Parathyroid adenoma (tissue), 2 donors: ENCODE results near the gene TSPAN16.

Source experiments
- H2AFZ ChIP-seq: fragments of 300-600 bp; sonication (generic); one replicate; pipeline ENCODE4 v1.7.0; 2017; ENCODE audit warnings: antibody characterized with exemption, mild to moderate bottlenecking
- H3K27ac ChIP-seq: fragments of 300-600 bp; sonication (generic); one replicate; pipeline ENCODE4 v1.7.0; 2017
- H3K27me3 ChIP-seq: fragments of 300-600 bp; sonication (generic); one replicate; pipeline ENCODE4 v1.7.0; 2017; ENCODE audit warnings: low read length; ENCODE audit not compliant: control insufficient read depth, insufficient read depth
- H3K36me3 ChIP-seq: fragments of 300-600 bp; sonication (generic); one replicate; pipeline ENCODE4 v1.7.0; 2017; ENCODE audit warnings: low read length; ENCODE audit not compliant: control insufficient read depth, insufficient read depth
- H3K4me1 ChIP-seq: fragments of 300-600 bp; sonication (generic); one replicate; pipeline ENCODE4 v1.7.0; 2017; ENCODE audit warnings: control low read depth
- H3K4me2 ChIP-seq: fragments of 300-600 bp; sonication (generic); one replicate; pipeline ENCODE4 v1.7.0; 2017; ENCODE audit warnings: low read length
- H3K4me3 ChIP-seq: fragments of 300-600 bp; sonication (generic); one replicate; pipeline ENCODE4 v1.7.0; 2017; ENCODE audit warnings: low read depth, low read length
- H3K79me2 ChIP-seq: fragments of 300-600 bp; sonication (generic); one replicate; pipeline ENCODE4 v1.7.0; 2017; ENCODE audit warnings: control low read depth
- H3K9ac ChIP-seq: fragments of 300-600 bp; sonication (generic); one replicate; pipeline ENCODE4 v1.7.0; 2017; ENCODE audit warnings: mild to moderate bottlenecking
- H3K9me3 ChIP-seq: fragments of 300-600 bp; sonication (generic); one replicate; pipeline ENCODE4 v1.7.0; 2017; ENCODE audit warnings: low read length; ENCODE audit not compliant: control insufficient read depth
- TF ChIP-seq, protein P1 (sequence below): fragments of 300-600 bp; sonication (generic); IDR thresholded peaks from one replicate; pipeline ENCODE4 v1.7.0; 2017; ENCODE audit warnings: antibody characterized with exemption, mild to moderate bottlenecking
- donor health status: primary hyperparathyroidism.

TSPAN16 gene

DNA sequence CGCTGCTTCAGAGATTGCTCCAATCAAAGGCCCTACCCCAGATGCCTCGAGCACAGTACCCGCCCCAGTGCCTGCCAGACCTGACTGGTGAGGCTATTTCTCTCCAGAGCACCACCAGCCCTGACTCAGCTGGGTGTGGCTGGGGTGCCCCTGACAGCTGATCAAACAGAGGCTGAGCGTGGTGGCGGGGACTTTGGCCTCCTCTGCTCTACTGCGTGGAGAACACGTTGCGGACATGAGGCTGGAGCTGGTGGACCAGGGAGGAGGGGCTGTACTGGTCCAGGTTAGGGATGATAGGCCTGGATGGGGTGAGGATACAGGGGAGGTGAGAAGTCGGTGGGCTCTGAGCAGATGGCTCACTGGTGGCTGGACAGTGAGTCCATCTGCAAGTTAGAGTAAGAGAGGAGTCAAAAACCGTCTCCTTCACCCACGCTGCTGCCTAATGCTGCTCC, 30.1 kb upstream of the TSPAN16 start:
- H3K9me3 ChIP-seq = no peaks in the 10 kb centered on the region
- H3K27me3 ChIP-seq = no peaks in the 10 kb centered on the region
- H3K4me3 ChIP-seq = no peak overlapping the region

DNA sequence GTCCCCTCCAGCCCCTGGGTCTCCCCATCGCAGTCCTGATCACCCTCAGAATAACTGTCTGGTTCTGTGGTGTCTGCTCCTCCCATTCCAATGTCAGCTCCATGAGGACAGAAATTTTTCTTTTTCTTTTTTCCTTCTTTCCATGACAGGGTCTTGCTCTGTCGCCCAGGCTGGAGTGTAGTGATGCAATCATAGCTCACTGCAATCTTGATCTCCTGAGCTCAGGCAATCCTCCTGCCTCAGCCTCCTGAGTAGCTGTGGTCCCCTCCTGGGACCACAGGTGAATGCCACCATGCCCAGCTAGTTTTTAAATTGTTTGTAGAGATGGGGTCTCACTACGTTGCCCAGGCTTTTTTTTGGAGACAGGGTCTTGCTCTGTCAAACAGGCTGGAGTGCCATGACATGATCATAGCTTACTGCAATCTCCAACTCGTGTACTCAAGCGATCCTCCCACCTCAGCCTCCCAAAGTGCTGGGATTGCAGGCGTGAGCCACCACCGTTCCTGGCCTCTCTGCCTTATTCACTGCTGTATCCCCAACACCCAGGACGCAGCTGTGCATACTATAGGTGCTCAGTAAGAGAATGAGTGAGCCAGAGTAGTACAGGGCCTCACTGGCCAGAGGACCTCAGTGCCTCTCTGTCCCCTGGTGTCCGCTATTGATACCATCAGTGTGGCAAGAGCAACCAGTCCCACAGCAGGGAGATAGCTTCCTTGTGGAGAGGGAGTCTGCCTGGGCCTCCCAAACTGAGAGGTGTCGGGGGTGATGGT, 28.5 kb upstream of the TSPAN16 start:
- TF ChIP-seq, protein P1, sequence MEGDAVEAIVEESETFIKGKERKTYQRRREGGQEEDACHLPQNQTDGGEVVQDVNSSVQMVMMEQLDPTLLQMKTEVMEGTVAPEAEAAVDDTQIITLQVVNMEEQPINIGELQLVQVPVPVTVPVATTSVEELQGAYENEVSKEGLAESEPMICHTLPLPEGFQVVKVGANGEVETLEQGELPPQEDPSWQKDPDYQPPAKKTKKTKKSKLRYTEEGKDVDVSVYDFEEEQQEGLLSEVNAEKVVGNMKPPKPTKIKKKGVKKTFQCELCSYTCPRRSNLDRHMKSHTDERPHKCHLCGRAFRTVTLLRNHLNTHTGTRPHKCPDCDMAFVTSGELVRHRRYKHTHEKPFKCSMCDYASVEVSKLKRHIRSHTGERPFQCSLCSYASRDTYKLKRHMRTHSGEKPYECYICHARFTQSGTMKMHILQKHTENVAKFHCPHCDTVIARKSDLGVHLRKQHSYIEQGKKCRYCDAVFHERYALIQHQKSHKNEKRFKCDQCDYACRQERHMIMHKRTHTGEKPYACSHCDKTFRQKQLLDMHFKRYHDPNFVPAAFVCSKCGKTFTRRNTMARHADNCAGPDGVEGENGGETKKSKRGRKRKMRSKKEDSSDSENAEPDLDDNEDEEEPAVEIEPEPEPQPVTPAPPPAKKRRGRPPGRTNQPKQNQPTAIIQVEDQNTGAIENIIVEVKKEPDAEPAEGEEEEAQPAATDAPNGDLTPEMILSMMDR = no peak
- Histone ChIP-seq H3K79me2 (no peaks in the 10 kb centered on the region), H3K27ac (no peak overlapping the region), H3K4me1 (no peaks in the 10 kb centered on the region), H3K4me3 (no peak overlapping the region), H2AFZ (no peak overlapping the region), H3K9ac (no peak overlapping the region), H3K9me3 (no peaks in the 10 kb centered on the region), H3K27me3 (no peaks in the 10 kb centered on the region), H3K4me2 (no peak overlapping the region), H3K36me3 (no peaks in the 10 kb centered on the region)

More for the DNA sequence above, 30.1 kb upstream of the TSPAN16 start:
- no peak overlapping the region for H2AFZ ChIP-seq
- H3K4me1 ChIP-seq = no peaks in the 10 kb centered on the region
- H3K36me3 ChIP-seq = no peaks in the 10 kb centered on the region
- H3K9ac ChIP-seq = no peak overlapping the region
- H3K79me2 ChIP-seq = no peaks in the 10 kb centered on the region
- TF ChIP-seq, protein P1 = no peak
- H3K27ac ChIP-seq = no peak overlapping the region
- H3K4me2 ChIP-seq = no peak overlapping the region

DNA sequence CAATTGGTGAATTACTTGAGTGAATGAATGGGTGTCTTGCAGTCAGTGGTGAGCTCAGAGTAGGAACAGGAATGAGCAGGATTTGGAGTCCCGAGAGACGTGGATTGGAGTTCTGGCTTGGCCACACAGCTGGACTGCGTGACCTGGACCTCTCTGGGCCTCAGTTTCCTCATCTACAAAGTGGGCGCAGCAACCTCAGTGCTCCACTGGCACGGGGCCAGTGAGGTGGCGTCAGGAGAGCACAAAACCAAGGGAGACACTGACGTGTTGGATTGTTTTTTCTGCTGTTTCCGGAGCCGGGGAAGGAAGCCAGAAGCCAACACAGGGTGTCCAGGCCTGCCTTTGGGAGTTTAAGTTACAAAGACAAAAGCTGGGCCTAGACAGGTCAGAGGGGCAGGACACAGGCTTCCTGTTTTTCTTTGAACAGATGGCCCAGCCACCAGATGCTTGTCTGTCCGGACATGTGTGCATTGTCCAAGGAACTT, 27.1 kb upstream of the TSPAN16 start:
- Histone ChIP-seq H2AFZ (peak overlapping the region; percentile 42), H3K27me3 (no peaks in the 10 kb centered on the region), H3K27ac (peak overlapping the region; percentile 47), H3K9me3 (no peaks in the 10 kb centered on the region), H3K9ac (no peak overlapping the region), H3K36me3 (no peaks in the 10 kb centered on the region), H3K4me3 (no peak overlapping the region), H3K79me2 (no peaks in the 10 kb centered on the region), H3K4me1 (no peaks in the 10 kb centered on the region), H3K4me2 (no peak overlapping the region)
- TF ChIP-seq, protein P1 = no peak

DNA sequence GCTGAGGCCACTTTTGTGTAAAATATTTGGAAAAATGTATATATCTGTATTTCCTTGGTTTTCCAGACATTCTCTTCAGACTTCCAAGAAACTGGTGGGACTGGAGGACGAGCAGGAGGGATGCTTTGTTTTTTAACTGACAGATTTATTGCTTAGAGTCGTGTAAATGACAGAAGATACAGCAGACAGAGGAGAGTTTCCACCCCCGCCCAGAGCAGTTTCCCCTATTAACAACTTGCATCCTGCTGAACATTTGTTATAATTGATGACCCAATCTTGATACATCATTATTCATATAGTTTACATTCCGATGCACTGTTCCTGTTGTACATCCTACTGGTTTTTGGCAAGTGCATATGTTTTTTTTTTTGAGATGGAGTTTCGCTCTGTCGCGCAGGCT, 26.6 kb upstream of the TSPAN16 start:
- no peaks in the 10 kb centered on the region for H3K4me1 ChIP-seq
- H3K9ac ChIP-seq = no peak overlapping the region
- H3K27ac ChIP-seq = peak overlapping the region; percentile 47
- H3K27me3 ChIP-seq = no peaks in the 10 kb centered on the region
- H3K9me3 ChIP-seq = no peaks in the 10 kb centered on the region
- TF ChIP-seq, protein P1 = no peak
- no peak overlapping the region for H3K4me2 ChIP-seq
- no peaks in the 10 kb centered on the region for H3K79me2 ChIP-seq
- H2AFZ ChIP-seq = peak overlapping the region; percentile 42
- H3K4me3 ChIP-seq = no peak overlapping the region
- H3K36me3 ChIP-seq = no peaks in the 10 kb centered on the region

DNA sequence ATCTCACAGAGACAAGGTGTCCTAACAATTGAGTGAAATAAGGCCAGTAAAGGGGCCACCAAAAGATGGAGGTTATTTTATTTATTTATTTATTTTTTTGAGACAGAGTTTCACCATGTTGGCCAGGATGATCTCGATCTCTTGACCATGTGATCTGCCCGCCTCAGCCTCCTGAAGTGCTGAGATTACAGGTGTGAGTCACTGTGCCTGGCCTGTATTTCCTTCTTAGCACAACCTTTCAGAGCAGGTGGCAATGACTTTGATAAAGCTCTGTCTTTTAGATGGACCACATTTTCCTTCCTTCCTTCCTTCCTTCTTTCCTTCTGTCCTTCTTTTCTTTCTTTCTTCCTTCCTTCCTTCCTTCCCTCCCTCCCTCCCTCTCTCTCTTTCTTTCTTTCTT, 22.7 kb upstream of the TSPAN16 start:
- no peaks in the 10 kb centered on the region for H3K9me3 ChIP-seq
- TF ChIP-seq, protein P1 = no peak
- H3K4me2 ChIP-seq = no peak overlapping the region
- H3K4me1 ChIP-seq = no peaks in the 10 kb centered on the region
- H3K4me3 ChIP-seq = no peak overlapping the region
- H3K9ac ChIP-seq = no peak overlapping the region
- no peaks in the 10 kb centered on the region for H3K36me3 ChIP-seq
- H3K27ac ChIP-seq = no peak overlapping the region
- no peaks in the 10 kb centered on the region for H3K79me2 ChIP-seq
- no peak overlapping the region for H2AFZ ChIP-seq
- H3K27me3 ChIP-seq = no peaks in the 10 kb centered on the region
